Common myeloid progenitor, CD34-positive (primary cell): ENCODE data around the gene ZNF155.

Experiments
- CTCF ChIA-PET: fragments of 350-600 bp; sonication (Branson Sonifier 250); formaldehyde crosslinking; loops from one replicate; lab custom pipeline; 2021; ENCODE audit warnings: antibody characterized with exemption; lab: Charles Lee
- POLR2A ChIA-PET: fragments of 350-600 bp; sonication (Branson Sonifier 250); formaldehyde crosslinking; loops from one replicate; lab custom pipeline; 2021; ENCODE audit warnings: antibody characterized with exemption; lab: Charles Lee
- DNase-seq, 3 donors: peaks; one replicate each; pipeline versions ENCODE4 v3.0.0 to v3.0.0-alpha.2; 2013
- H3K27ac ChIP-seq, 2 experiments: 1 replicate in 1 of 2; 2 replicates in 1 of 2; pipeline ENCODE4 v1.7.0; 2013; ENCODE audit warnings: inconsistent platforms in 2 of 2, low read length in 2 of 2, mild to moderate bottlenecking in 2 of 2, low read depth in 1 of 2, moderate library complexity in 1 of 2; ENCODE audit not compliant: severe bottlenecking in 2 of 2, insufficient read depth in 1 of 2, poor library complexity in 1 of 2
- H3K27me3 ChIP-seq, 5 experiments: replicated peaks in 2 of 5; 1 replicate in 3 of 5; 2 replicates in 2 of 5; pipeline versions ENCODE4 v1.6.1 to v1.7.0; 2013; ENCODE audit warnings: low read length in 4 of 5, mild to moderate bottlenecking in 2 of 5, moderate library complexity in 2 of 5, inconsistent platforms in 1 of 5; ENCODE audit not compliant: insufficient read depth in 5 of 5, control insufficient read depth in 4 of 5
- H3K36me3 ChIP-seq, 4 experiments: 1 replicate in 2 of 4; 2 replicates in 2 of 4; pipeline versions ENCODE4 v1.6.1 to v1.7.0; 2013; ENCODE audit warnings: low read length in 3 of 4, control low read depth in 1 of 4, mild to moderate bottlenecking in 1 of 4; ENCODE audit not compliant: control insufficient read depth in 4 of 4, insufficient read depth in 4 of 4
- H3K4me1 ChIP-seq, 4 experiments: 1 replicate in 3 of 4; 2 replicates in 1 of 4; pipeline versions ENCODE4 v1.6.1 to v1.7.1; 2013; ENCODE audit warnings: low read length in 3 of 4, mild to moderate bottlenecking in 3 of 4, control low read depth in 1 of 4, inconsistent platforms in 1 of 4, moderate library complexity in 1 of 4; ENCODE audit not compliant: control insufficient read depth in 4 of 4, insufficient read depth in 4 of 4; ENCODE audit errors: control extremely low read depth in 1 of 4
- H3K4me3 ChIP-seq, 7 experiments: 1 replicate in 4 of 7; 2 replicates in 3 of 7; pipeline versions ENCODE4 v1.5.1 to v1.7.0; 2013; ENCODE audit warnings: mild to moderate bottlenecking in 7 of 7, low read length in 6 of 7, moderate library complexity in 6 of 7, inconsistent platforms in 2 of 7, low read depth in 2 of 7, control low read depth in 1 of 7; ENCODE audit not compliant: insufficient read depth in 4 of 7, control insufficient read depth in 1 of 7; ENCODE audit errors: extremely low read depth in 1 of 7
- H3K9me3 ChIP-seq, 5 experiments: 1 replicate in 4 of 5; 2 replicates in 1 of 5; pipeline versions ENCODE4 v1.6.1 to v1.7.1; 2013; ENCODE audit warnings: low read length in 4 of 5, mild to moderate bottlenecking in 2 of 5, inconsistent platforms in 1 of 5, low read depth in 1 of 5, moderate library complexity in 1 of 5; ENCODE audit not compliant: control insufficient read depth in 4 of 5, insufficient read depth in 2 of 5; ENCODE audit errors: control extremely low read depth in 1 of 5
- WGBS: methylation state at CpG from one replicate; pipeline ENCODE4 v1.1.5; 2013; ENCODE audit not compliant: insufficient coverage; 5-methylcytosine and 5-hydroxymethylcytosine counted together

The ZNF155 gene

GRCh38 chr19:43966079-43966694 is 17.8 kb upstream of the ZNF155 start:
- no peaks in the 10 kb centered on the region for H3K27me3 ChIP-seq
- H3K27ac ChIP-seq, result no peak overlapping the region
- H3K36me3 ChIP-seq, result peaks cover 21 to 76% (median 52%) of the 10 kb centered on the region in 4 experiments
- H3K4me1 ChIP-seq, result no peaks in the 10 kb centered on the region
- ChIA-PET CTCF (no interaction called here), POLR2A (no interaction called here)
- H3K9me3 ChIP-seq, result peaks cover 22 to 93% (median 68%) of the 10 kb centered on the region in 5 experiments
- 100% methylated on average over 2 of the region's 3 CpGs for WGBS
- DNase-seq, result no peak
- H3K4me3 ChIP-seq, result peak overlapping the region in 1 of 7 experiments; percentile 62

- H3K9me3 ChIP-seq, result peaks cover 9 to 64% (median 15%) of the 10 kb centered on the region in 5 experiments
- POLR2A ChIA-PET, result no interaction called here
- no CpG with 5 or more reads among the region's 1 CpG for whole genome bisulfite sequencing
Observed at GRCh38 chr19:43976732-43977131, 7.3 kb upstream of the ZNF155 start.

GRCh38 chr19:43983544-43983911 is 460 bp upstream of the ZNF155 start:
- Histone ChIP-seq H3K4me3 (peak overlapping the region in 6 of 7 experiments; percentile 79 to 96 (median 87)), H3K36me3 (peaks cover 0 to 10% (median 7%) of the 10 kb centered on the region in 4 experiments), H3K9me3 (peaks cover 2 to 34% (median 8%) of the 10 kb centered on the region in 5 experiments), H3K27me3 (no peaks in the 10 kb centered on the region), H3K27ac (peak overlapping the region; percentile 33 to 82), H3K4me1 (peaks cover 0 to 14% (median 8%) of the 10 kb centered on the region in 4 experiments)
- WGBS, result 31% methylated on average over 2 of the region's 2 CpGs
- POLR2A ChIA-PET, result no interaction called here
- CTCF ChIA-PET, result no interaction called here
- no peak for DNase-seq

More at GRCh38 chr19:43976732-43977131, 7.3 kb upstream of the ZNF155 start:
- Histone ChIP-seq H3K27me3 (no peaks in the 10 kb centered on the region), H3K27ac (no peak overlapping the region), H3K4me1 (no peaks in the 10 kb centered on the region), H3K36me3 (no peaks in the 10 kb centered on the region), H3K4me3 (no peak overlapping the region)
- DNase-seq, result no peak
- CTCF ChIA-PET, result no interaction called here

GRCh38 chr19:43984687-43985000 is 656 bp downstream of the ZNF155 start:
- ChIA-PET CTCF (interaction anchor here (0.6 kb wide), 1 partner anchor 302 kb away, joined by 3 read pairs; no protein-coding TSS in a partner anchor), POLR2A (no interaction called here)
- Histone ChIP-seq H3K27ac (peak overlapping the region; percentile 33 to 82), H3K4me1 (peaks cover 0 to 14% (median 8%) of the 10 kb centered on the region in 4 experiments), H3K9me3 (peaks cover 2 to 36% (median 12%) of the 10 kb centered on the region in 5 experiments), H3K4me3 (peak overlapping the region; percentile 55 to 96 (median 86)), H3K27me3 (no peaks in the 10 kb centered on the region), H3K36me3 (peaks cover 8 to 21% (median 16%) of the 10 kb centered on the region in 4 experiments)
- DNase-seq, result peak in 2 of 3 donors; percentile 14 to 21
- WGBS, result 10% methylated on average over 14 of the region's 14 CpGs

- Histone ChIP-seq H3K36me3 (peaks cover 18 to 49% (median 38%) of the 10 kb centered on the region in 4 experiments), H3K4me1 (peaks cover 0 to 8% (median 6%) of the 10 kb centered on the region in 4 experiments), H3K9me3 (peaks cover 11 to 34% (median 23%) of the 10 kb centered on the region in 5 experiments), H3K27me3 (no peaks in the 10 kb centered on the region), H3K27ac (no peak overlapping the region), H3K4me3 (no peak overlapping the region)
- WGBS, result 96% methylated on average over 8 of the region's 10 CpGs
- POLR2A ChIA-PET, result no interaction called here
- CTCF ChIA-PET, result no interaction called here
- no peak for DNase-seq
Observed at GRCh38 chr19:43997631-43998290, 13.8 kb downstream of the ZNF155 start.

GRCh38 chr19:44002212-44002565 is 18.2 kb downstream of the ZNF155 start:
- H3K4me1 ChIP-seq, result peaks cover 2 to 19% (median 15%) of the 10 kb centered on the region in 4 experiments
- DNase-seq, result peak in 1 of 3 donors; percentile 15
- peaks cover 9 to 22% (median 13%) of the 10 kb centered on the region in 5 experiments for H3K9me3 ChIP-seq
- ChIA-PET CTCF (interaction anchor here (0.8 to 1.0 kb wide), 2 partner anchors 49 to 498 kb away, joined by 3 read pairs; no protein-coding TSS in a partner anchor), POLR2A (interaction anchor here (0.6 kb wide), 1 partner anchor 538 kb away, joined by 3 read pairs; no protein-coding TSS in a partner anchor)
- no peaks in the 10 kb centered on the region for H3K27me3 ChIP-seq
- H3K36me3 ChIP-seq, result peaks cover under 1 to 15% (median 11%) of the 10 kb centered on the region in 4 experiments
- H3K4me3 ChIP-seq, result peak overlapping the region; percentile 84 to 100 (median 96)
- WGBS, result 9% methylated on average over 8 of the region's 8 CpGs
- H3K27ac ChIP-seq, result peak overlapping the region; percentile 73 to 87
